Neural crest cell (in vitro differentiated cells): Measurements from ENCODE around the gene PDHB. TPM values are rescaled to one million over a fixed set of nuclear protein-coding genes. Genes with fewer than 3 reads are reported as not detected.

Experiments used
- DNase-seq: peaks from one replicate; pipeline ENCODE4 v3.0.0; 2021; ENCODE audit warnings: low read depth, mixed read lengths, low spot score
- H3K27ac Mint-ChIP-seq: one replicate; pipeline ENCODE4 v1.8.0; 2021; ENCODE audit warnings: mild to moderate bottlenecking, mixed read lengths; ENCODE audit not compliant: unreplicated experiment
- H3K27me3 Mint-ChIP-seq: 2 replicates; pipeline ENCODE4 v1.8.0; 2021; ENCODE audit warnings: low read depth, mild to moderate bottlenecking, mixed read lengths
- H3K36me3 Mint-ChIP-seq: 2 replicates; pipeline ENCODE4 v1.8.0; 2021; ENCODE audit warnings: low read depth, mild to moderate bottlenecking, mixed read lengths
- H3K4me1 Mint-ChIP-seq: 2 replicates; pipeline ENCODE4 v1.8.0; 2021; ENCODE audit warnings: mixed read lengths
- H3K4me3 Mint-ChIP-seq: one replicate; pipeline ENCODE4 v1.8.0; 2021; ENCODE audit warnings: mild to moderate bottlenecking, mixed read lengths
- H3K9me3 Mint-ChIP-seq: 2 replicates; pipeline ENCODE4 v1.8.0; 2021; ENCODE audit warnings: mixed read lengths
- total RNA-seq: library from RNA; stranded (reverse); gene quantifications from 2 replicates; pipeline ENCODE4 v1.2.1, GENCODE V29; 2021
- TF ChIP-seq, protein P1 (sequence below): fragments of 200-600 bp; sonication (generic); conservative IDR thresholded peaks from 2 replicates; pipeline ENCODE4 v1.5.0; 2021; ENCODE audit warnings: antibody characterized with exemption, mild to moderate bottlenecking

The PDHB gene
- total RNA-seq, 1 donor from 2014 or later: 71.4 TPM

GRCh38 chr3:58418227-58418626 lies 15.4 kb downstream of the PDHB start:
- Mint-ChIP-seq H3K27ac (no peak overlapping the region), H3K4me3 (no peak overlapping the region), H3K36me3 (peaks cover 6% of the 10 kb centered on the region), H3K4me1 (peaks cover 5% of the 10 kb centered on the region), H3K27me3 (no peaks in the 10 kb centered on the region), H3K9me3 (no peaks in the 10 kb centered on the region)
- TF ChIP-seq, protein P1, sequence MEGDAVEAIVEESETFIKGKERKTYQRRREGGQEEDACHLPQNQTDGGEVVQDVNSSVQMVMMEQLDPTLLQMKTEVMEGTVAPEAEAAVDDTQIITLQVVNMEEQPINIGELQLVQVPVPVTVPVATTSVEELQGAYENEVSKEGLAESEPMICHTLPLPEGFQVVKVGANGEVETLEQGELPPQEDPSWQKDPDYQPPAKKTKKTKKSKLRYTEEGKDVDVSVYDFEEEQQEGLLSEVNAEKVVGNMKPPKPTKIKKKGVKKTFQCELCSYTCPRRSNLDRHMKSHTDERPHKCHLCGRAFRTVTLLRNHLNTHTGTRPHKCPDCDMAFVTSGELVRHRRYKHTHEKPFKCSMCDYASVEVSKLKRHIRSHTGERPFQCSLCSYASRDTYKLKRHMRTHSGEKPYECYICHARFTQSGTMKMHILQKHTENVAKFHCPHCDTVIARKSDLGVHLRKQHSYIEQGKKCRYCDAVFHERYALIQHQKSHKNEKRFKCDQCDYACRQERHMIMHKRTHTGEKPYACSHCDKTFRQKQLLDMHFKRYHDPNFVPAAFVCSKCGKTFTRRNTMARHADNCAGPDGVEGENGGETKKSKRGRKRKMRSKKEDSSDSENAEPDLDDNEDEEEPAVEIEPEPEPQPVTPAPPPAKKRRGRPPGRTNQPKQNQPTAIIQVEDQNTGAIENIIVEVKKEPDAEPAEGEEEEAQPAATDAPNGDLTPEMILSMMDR: no peak
- no peak for DNase-seq

DNA sequence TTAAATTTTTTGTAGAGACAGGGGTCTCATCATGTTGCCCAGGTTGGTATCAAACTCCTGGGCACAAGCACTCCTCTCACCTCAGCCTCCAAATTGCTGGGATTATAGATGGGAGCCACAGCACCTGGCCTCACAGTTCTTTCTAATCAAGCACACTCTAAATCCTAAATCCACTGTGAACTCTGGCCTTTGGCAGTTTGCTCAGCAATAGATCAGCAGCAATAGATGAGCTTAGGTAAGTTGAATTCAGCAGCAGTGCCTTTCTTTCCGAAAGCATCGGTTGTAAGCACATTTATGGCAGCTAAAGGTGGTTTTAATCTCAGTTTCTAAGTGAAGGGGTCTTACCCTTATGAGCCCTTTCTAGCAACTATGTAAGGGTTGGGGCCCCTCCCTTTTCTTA lies 16.6 kb downstream of the PDHB start:
- Mint-ChIP-seq H3K36me3 (peaks cover 3% of the 10 kb centered on the region), H3K9me3 (no peaks in the 10 kb centered on the region), H3K4me3 (no peak overlapping the region), H3K4me1 (peaks cover 5% of the 10 kb centered on the region), H3K27ac (no peak overlapping the region), H3K27me3 (no peaks in the 10 kb centered on the region)
- TF ChIP-seq, protein P1: no peak
- DNase-seq: no peak

- H3K9me3 Mint-ChIP-seq: no peaks in the 10 kb centered on the region
- TF ChIP-seq, protein P1: no peak
- H3K36me3 Mint-ChIP-seq: no peaks in the 10 kb centered on the region
- peaks cover 5% of the 10 kb centered on the region for H3K4me1 Mint-ChIP-seq
- no peak overlapping the region for H3K27ac Mint-ChIP-seq
- no peak overlapping the region for H3K4me3 Mint-ChIP-seq
- no peak for DNase-seq
- H3K27me3 Mint-ChIP-seq: no peaks in the 10 kb centered on the region
Observed at GRCh38 chr3:58416191-58416590, 17.4 kb downstream of the PDHB start.

GRCh38 chr3:58414538-58415197 lies 19.0 kb downstream of the PDHB start:
- DNase-seq: peak; percentile 53
- TF ChIP-seq, protein P1: peak; percentile 79
- no peak overlapping the region for H3K27ac Mint-ChIP-seq
- H3K36me3 Mint-ChIP-seq: no peaks in the 10 kb centered on the region
- H3K27me3 Mint-ChIP-seq: no peaks in the 10 kb centered on the region
- H3K4me1 Mint-ChIP-seq: peaks cover 5% of the 10 kb centered on the region
- H3K9me3 Mint-ChIP-seq: no peaks in the 10 kb centered on the region
- no peak overlapping the region for H3K4me3 Mint-ChIP-seq

GRCh38 chr3:58411851-58412830 lies 21.5 kb downstream of the PDHB start:
- no peak for DNase-seq
- peaks cover 5% of the 10 kb centered on the region for H3K4me1 Mint-ChIP-seq
- no peaks in the 10 kb centered on the region for H3K9me3 Mint-ChIP-seq
- H3K27me3 Mint-ChIP-seq: no peaks in the 10 kb centered on the region
- H3K36me3 Mint-ChIP-seq: no peaks in the 10 kb centered on the region
- no peak overlapping the region for H3K4me3 Mint-ChIP-seq
- TF ChIP-seq, protein P1: no peak
- H3K27ac Mint-ChIP-seq: no peak overlapping the region
